PC-3 (cell line): Measurements from ENCODE around the gene RANGAP1.

Experiments used
- CTCF ChIP-seq: fragments of 300-600 bp; sonication (generic); conservative IDR thresholded peaks from 2 replicates; pipeline ENCODE4 v1.5.1; 2017; ENCODE audit warnings: antibody characterized with exemption, low read depth, mild to moderate bottlenecking, low read length
- EZH2phosphoT487 ChIP-seq: fragments of 300-600 bp; sonication (generic); IDR thresholded peaks from 2 replicates; pipeline ENCODE4 v1.6.1; 2018; ENCODE audit warnings: mild to moderate bottlenecking, antibody characterized with exemption, low read length, borderline replicate concordance

GRCh38 chr22:41290262-41291221 lies 4.6 kb upstream of the RANGAP1 start:
- no peak for TF ChIP-seq CTCF
- no peak for TF ChIP-seq EZH2phosphoT487
